Activated T-cell treated with anti-CD3 and anti-CD28 coated beads for 4 hours (primary cell): ENCODE measurements around the gene HEXD.
"Not testable (repeated sequence)": the region's sequence is repeated elsewhere in the genome, so short reads cannot be mapped to it uniquely, and the experiment has no call there.

Experiments used
- DNase-seq: peaks from one replicate; pipeline ENCODE4 v3.0.0-alpha.2; 2020

Gene HEXD

DNA sequence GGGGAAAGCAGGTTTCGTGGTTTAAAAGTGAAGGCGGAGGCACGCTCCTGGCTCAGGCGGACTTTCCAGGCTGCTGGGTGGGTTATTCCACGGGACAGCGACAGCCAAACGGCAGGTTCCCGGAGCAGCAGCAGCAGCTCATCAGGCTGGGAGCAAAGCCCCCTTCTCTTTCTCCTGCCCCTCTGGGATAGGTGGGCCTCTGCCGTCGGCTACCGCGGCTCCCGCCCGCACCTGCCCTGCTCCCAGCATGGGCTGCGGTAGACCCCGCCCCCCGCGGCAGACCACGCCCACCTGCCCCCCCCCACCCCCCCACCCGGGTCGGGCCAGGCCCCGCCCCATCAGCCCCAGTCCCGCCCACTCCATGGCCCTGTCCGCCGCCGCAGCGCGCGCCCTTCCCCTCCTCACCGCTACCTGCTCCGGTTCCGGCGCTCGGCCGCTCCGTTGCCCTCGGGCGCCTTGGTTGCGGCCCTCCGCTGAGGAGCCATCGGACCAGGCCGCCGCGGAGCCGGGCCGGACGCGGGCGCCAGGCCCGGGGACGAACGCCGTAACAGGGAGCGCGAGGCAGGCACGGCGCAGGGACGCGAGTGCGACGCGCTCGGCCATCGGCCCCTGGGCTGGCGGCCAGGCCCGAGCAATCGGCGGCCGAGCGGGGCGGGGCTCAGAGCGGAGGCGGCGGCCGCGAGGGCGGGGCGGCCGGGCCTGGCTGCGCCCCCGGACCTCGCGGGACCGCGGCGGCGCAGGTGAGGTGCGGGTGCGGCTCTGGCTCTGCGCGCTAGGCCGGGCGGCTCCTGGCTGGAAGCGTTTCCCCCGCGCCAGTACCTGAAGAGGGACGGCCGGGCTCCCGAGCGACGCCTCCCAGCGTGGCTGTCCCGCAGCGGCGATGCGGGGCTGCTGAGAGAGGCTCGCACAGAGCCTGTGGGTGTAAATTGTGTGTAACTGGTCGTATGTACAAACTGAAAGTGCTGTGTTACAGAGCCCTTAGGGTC, at the start of gene HEXD, which contains the start of gene OGFOD3:
Gene HEXD, plus strand, starts transcription at position 347 of the 986 bp plus-strand sequence. CDS start 1,453 bp downstream, outside the sequence.
Gene OGFOD3, minus strand, starts transcription at position 586 of the 986 bp plus-strand sequence. Its CDS starts 101 bp downstream, at position 485.
- DNase-seq: peak; percentile 73

GRCh38 chr17:82369211-82369610, 48.9 kb upstream of the HEXD start:
- no peak for DNase-seq

- peak; percentile 27 for DNase-seq
Measured at GRCh38 chr17:82370471-82371332, 47.4 kb upstream of the HEXD start.

GRCh38 chr17:82371333-82372248, 46.6 kb upstream of the HEXD start, which contains the start of gene UTS2R:
Gene UTS2R (plus strand): TSS chr17:82371765. CDS start chr17:82374325, 2,560 bp downstream.
- no peak for DNase-seq

- no peak for DNase-seq
Measured at GRCh38 chr17:82372249-82373071, 45.7 kb upstream of the HEXD start.

DNA sequence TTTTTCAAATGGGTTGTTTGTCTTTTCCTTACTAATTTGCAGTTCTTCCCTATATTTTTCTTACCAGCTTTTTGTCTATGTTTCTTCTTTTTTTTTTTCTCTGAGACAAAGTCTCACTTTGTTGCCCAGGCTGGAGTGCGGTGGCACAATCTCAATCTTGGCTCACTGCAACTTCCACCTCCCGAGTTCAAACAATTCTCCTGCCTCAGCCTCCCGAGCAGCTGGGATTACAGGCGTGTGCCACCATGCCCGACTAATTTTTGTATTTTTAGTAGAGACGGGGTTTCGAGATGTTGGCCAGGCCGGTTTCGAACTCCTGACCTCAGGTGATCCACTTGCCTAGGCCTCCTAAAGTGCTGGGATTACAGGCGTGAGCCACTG, 45.1 kb upstream of the HEXD start:
- DNase-seq: not testable (repeated sequence)

GRCh38 chr17:82373731-82374625, 44.2 kb upstream of the HEXD start:
- DNase-seq: no peak

DNA sequence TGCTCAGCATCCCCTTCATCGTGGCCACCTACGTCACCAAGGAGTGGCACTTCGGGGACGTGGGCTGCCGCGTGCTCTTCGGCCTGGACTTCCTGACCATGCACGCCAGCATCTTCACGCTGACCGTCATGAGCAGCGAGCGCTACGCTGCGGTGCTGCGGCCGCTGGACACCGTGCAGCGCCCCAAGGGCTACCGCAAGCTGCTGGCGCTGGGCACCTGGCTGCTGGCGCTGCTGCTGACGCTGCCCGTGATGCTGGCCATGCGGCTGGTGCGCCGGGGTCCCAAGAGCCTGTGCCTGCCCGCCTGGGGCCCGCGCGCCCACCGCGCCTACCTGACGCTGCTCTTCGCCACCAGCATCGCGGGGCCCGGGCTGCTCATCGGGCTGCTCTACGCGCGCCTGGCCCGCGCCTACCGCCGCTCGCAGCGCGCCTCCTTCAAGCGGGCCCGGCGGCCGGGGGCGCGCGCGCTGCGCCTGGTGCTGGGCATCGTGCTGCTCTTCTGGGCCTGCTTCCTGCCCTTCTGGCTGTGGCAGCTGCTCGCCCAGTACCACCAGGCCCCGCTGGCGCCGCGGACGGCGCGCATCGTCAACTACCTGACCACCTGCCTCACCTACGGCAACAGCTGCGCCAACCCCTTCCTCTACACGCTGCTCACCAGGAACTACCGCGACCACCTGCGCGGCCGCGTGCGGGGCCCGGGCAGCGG, 43.4 kb upstream of the HEXD start:
- DNase-seq: no peak

DNA sequence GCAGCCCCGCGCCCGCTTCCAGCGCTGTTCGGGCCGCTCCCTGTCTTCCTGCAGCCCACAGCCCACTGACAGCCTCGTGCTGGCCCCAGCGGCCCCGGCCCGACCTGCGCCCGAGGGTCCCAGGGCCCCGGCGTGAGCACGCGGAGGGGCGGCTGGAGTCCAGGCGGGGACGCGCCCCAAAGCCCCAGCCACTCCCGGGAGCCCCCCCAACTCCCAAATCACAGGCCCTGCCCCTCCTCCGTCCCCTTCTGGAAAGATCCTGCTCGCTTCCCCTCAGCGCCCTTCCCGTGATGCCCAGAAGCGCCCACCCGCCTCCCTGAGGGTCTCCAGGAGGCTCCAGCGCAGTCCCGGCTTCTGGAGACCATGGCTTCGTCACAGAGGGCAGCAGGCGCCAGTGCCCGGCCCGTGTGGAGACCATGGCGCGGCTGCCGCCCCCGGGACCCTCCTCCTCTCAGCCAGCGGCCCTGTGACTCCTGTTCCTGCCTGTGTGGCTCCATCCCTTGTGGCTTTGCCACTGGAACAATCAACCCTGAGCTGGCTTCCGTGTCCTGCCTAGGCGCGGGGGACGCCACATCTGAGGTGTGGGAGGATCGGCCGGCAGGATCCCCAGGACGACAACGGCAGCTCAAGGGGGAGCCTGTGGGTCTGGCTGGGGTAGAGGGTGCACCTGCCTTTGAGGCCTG, 42.6 kb upstream of the HEXD start:
- DNase-seq: no peak

- no peak for DNase-seq
Measured at GRCh38 chr17:82376042-82376730, 42.0 kb upstream of the HEXD start.

DNA sequence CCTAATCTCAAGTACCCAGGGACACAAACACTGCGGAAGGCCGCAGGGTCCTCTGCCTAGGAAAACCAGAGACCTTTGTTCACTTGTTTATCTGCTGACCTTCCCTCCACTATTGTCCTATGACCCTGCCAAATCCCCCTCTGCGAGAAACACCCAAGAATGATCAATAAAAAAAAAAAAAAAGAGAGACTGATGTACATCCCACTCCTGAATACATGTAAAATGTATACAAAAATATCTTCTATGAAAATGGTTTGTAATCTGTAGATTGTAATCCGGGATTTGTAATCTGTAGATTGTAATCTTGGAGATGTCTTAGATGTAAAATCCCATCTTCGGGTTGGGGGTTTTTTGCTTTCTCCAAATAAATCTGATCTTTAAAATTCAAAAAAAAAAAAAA, 40.9 kb upstream of the HEXD start:
- DNase-seq: not testable (repeated sequence)

DNA sequence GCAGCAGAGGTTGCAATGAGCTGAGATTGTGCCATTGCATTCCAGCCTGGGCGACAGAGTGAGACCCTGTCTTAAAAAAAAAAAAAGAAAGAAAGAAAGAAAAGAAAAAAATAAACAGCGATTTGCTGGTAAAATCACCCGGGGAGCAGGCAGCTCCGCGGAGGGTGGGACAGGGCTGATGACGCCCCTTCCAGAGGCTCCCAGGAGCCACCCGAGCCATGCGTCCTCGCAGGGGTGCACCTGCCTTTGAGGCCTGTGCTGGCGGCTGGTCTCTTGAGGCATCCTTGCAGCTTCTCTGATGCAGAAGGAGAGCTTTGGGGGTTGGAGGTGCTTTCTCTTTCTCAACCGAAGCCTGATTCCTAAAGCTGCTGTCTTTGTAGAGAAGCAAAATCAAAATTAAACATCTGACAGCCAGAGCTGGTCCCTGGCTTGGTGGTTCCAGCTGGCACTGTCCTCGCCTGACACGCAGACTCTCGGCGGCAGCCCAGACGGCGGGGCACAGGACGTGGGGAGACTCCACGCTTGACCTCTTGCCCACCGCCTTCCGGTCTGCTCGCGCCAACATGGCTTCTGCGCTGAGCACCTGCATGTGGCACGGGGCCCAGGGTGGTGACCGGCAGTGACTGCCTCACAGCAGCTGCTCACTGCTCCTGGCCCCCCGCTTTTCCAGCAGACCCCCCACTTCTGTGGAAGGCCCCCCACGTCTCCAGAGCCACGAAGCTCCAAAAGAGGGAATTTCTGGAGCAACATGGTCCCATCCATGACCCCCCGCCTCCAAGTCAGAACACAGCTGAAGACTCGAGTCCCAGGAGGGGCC, 40.0 kb upstream of the HEXD start:
- DNase-seq: no peak

DNA sequence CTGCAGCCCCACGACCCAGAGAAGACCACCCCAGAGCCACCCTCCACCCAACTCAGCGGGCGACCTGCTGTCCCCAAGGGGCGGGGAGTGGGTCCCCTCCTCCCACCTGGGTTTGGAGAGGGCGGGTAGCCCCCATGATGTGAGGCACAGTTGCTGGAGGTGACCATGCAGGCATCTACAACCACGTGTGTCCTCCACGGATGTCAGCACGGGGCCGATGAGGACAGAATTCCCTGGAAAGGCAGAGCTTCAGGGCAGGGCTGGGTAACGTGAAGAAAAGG, 39.5 kb upstream of the HEXD start:
- no peak for DNase-seq

DNA sequence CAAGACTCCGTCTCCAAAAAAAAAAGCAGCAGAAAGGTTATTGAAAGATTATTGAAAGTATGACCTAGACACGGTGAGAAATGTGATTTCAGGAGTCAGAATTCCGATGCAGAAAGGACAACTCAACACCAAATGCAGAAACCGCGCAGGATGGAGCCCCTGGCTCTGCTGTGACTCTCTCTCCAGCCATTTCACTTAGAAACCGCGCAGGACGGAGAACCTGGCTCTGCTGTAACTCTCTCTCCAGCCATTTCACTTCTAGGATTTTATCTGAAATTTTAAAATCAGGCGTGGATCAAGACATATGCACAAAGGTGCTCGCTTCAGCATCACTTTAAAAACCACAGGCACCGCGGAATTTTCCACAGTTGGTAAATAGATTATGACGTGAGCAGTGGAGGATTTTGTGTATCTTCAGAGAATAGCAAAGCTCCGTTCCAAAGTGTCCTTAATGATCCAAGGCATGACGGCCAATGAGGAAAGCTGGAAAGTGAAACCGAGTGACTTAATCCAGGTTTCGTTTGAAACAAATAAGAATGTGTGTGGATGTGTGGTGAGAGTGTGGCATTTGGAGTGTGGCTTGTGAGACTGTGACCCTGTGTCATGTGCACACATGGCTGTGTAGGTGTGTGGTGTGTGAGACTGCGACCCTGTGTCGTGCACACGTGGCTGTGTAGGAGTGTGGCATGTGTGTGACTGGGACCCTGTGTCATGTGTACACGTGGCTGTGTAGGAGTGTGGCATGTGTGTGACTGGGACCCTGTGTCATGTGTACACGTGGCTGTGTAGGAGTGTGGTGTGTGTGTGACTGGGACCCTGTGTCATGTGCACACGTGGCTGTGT, 37.1 kb upstream of the HEXD start:
- DNase-seq: no peak

- not testable (repeated sequence) for DNase-seq
Measured at GRCh38 chr17:82381703-82382009, 36.5 kb upstream of the HEXD start.

DNA sequence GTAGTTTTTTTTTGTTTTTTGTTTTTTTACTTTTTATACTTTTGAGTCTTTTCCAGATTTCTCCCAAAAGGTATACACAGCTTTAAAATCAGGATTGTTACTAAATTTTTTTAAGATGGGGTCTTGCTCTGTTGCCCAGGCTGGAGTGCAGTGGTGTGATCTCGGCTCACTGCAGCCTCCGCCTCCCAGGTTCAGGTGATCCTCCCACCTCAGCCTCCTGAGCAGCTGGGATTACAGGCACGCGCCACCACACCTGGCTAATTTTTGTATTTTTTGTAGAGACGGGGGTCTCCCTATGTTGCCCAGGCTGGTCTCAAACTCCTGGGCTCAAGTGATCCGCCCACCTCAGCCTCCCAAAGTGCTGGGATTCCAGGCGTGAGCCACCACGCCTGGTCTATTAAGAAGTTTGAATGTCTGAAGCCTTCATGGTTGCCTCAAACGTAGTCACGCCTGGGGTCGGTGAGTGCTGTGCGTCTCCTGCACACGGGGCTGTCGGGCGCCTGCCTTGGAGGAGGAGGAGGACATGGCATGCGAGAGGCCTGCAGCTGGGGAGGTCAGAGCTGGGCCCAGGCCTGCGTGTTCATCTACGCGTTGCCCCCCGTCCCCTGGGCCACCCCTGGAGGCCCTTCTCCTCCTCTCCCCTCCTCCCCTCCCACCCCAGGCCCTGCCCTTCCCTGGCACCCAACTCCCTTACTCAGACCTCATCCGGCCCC, 35.8 kb upstream of the HEXD start:
- DNase-seq: not testable (repeated sequence)
